ENCODE results near the gene FRMD4A.

Gene FRMD4A

DNA sequence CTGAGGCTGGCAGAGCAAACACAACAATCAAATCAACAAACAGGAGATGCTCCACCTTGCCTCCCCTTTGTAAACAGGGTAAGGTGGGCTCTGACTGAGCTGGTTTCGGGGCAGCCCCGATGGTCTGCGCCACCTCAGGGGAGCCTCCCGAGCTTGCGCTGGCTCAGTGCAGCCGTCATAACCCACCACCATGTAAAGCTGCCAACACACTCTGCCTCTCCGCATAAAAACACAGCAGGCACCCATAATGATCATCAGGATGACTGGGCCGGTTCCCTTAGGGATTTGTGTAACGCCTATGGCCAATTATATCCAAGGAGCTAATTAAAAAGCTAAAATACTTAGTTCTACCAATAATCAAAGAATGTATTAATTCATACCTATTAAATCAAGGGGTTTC is 619.4 kb downstream of the FRMD4A start:
- FAIRE-seq: no peak

DNA sequence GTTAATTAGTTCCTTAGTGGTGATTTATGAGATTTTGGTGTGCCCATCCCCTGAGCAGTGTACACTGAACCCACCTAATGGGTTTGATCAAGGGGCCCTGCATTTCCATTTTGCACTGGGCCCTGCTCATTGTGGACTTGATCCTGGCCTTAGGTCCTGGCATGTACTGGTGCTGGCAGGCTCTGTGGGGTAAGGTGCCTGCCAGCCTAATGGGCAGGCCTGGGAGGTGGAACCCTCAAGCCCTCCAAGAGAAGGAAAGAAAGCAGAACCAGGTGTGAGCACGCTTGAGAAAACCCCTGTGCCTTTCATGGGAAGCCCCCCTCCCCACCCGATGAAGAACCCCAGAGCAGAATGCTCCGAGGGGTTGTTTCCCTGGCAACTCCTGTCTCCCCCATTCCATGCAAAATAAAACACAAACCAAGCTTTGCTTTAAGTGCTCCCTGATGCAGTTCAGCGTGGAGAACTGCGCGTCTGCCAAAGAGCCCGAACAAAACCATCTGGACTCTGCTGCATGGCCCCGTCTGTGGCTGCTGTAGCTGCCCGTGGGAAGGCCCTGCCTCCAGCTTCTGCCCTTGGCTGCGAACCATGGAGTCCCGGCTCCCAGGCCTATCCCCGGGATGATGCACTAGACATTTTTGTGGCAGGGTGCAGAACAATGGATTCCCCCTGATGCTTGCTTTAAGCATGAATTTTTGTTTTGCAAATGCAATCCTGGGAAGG is 620.6 kb downstream of the FRMD4A start:
- FAIRE-seq: no peak

DNA sequence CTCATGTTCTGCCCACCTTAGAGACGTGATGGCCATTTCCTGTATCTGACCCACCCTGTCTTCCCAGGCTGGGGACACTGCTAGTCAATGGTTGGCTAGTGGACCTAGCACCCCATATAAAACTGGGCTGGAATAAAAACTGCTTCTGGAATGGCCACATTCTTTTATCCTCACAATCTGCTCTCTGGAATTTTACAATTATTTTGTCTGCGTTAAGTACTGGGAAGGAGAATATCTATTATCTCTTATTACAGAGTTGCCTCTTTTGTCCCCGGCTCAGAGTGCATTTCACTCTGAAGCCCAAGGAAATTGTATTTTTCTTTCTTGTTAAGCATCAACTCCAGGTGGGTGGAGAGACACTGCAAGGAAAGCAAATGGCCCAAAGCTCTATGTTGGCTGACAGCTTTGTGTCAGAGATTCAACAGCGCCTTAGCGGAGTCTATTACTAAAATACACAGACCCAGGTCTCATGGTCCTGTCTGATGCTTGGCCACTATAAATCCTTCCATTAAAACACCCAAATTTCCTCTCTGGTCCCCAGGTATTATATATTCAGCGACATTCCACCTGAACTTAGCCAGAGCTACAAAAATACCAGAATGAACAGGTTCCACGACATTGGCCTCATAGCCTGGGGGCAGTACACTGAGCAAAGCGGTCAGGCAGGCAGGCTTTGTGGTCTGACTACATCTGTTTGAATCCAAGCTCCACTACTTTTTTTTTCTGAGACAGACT is 622.3 kb downstream of the FRMD4A start:
- peak; percentile 17 for FAIRE-seq

DNA sequence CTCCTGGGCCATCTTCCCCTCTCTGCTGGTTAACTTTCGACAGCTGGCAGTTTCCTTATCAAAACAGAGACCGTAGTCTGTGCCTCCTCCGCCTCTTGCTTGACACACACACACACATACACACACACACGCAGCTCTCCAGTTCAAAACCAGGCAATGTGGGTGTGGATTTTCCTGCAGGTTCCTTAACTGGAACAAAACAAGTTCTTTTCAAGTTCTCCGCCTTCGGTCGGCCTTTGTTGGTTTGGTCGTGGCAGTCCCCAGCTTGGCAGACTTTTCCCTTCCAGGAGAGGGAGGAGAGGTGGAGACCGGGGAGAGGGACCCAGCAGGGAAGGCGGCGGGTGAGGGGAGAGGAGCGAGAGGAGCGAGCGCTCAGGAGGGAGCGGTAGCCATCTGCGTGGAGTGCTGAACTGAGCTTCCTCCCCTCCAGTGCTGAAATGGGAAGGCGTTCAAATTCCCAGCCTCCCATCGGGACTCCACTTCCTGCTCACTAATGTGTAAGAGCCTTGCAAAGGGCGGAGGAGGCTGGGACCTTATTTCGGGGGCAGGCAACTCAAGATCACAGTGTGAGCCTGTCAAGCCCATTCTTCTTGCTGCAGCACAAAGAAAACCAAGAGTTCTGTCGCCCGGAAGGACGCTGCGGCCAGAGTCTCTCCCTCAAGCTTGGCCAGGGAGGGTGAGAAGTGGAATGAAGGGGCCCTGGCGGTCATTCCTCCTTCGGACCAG is 623.4 kb downstream of the FRMD4A start:
- FAIRE-seq: peak; percentile 71

DNA sequence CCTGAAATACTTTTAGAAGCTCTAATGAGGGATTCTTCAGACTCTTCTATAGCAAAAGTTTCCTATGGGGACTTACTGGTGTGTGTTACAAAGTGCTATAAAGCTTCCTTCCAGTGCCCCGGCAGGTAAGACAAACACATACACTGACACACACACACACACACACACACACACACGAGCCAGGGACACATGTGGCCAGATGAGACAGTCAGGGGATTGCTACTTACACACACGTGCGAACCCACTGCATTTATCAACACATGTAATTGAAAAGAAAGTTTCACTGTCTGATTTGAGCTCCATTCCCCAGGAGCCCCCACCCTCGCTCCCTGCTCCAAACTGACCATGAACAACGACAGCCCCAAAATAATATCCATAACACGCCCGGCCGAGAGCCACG is 624.1 kb downstream of the FRMD4A start:
- no peak for FAIRE-seq

DNA sequence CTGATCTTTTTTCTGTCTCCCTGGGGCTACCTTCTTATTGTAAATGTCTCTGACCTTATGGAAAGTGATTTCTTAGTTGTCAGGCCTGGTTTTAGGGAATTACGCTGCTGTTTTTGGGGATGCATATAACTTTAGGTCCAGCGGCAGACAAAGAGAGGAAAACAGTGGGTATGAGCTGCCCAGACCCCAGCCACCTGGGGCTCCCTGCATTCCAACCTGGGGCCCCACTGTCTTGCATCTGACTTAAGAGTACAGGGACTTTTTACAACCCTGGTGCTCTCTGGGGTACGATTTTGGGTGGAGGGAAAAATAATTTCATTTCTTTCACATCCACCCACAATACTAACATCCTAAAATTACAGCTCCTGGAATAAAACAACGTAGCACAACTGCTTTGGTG is 624.5 kb downstream of the FRMD4A start:
- FAIRE-seq: no peak

DNA sequence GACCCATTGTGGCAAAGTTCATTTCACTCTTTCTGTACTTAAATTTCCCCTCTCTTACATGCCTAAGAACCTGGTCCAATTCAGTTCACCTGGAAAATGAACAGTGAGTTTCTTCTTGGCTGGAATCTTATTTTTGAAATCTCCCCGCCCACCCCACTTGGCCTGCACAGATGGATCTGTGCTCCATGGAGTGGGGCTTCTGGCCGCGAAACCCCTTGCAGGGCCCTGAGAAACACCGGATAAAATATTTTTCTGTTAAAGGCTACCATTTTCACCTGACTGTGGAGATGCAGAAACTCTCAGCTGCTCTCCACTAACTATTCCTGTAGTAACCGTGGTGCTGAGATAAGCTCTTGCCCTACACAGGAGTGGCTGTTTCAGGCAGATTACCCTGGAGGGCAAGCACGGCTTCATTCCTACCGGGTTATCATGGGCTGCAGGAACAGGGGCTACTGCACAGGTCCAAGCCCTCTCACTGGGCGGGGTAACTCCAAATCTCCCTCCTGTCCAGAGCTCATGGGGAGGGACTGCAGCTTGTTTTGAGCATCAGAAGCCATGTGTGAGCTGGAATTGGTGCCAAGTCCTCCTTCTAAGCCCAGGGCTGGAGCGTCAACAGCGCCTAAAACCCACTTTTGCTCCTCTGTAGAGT is 625.1 kb downstream of the FRMD4A start:
- no peak for FAIRE-seq

DNA sequence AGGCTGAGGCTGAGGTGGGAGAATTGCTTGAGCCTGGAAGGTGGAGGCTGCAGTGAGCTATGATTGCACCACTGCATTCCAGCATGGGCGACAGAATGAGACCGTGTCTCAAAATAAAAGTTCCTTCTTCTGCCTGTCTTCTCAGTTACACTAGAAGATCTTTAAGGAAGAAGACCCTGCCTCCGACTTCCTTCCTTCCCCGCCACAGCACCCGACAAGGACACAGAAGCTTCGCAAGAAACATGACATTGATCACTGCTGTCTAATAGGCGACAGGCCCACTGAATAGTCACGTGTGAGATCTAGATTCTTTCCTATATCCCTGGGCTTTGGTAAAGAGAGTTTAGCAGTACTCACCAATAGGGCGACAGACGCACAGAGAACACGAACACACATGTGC is 625.8 kb downstream of the FRMD4A start:
- no peak for FAIRE-seq

DNA sequence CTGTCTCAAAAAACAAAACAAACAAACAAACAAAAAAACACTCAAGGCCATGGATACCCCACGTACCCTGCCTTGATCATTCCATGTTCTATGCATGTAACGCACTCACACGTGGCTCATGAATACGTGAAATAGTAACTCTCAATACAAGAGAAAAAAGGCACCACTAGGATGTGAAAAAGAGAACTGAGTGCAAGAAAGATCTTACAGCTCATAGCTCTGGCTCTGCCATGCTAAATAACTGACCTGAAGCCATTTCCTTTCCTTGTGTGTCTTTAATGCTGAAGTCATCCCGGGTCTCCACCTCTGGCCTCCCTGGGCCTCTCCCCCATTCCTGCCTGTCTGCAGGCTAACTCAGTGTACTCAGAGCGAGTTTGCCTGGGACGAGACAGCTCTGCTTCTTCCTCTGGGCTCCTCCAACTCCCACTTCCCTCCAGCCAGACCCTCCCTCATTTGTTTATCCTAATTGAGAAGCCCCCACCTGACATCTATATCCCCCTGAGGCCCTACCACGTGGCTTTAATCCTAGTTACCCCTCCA is 626.7 kb downstream of the FRMD4A start:
- FAIRE-seq: no peak

DNA sequence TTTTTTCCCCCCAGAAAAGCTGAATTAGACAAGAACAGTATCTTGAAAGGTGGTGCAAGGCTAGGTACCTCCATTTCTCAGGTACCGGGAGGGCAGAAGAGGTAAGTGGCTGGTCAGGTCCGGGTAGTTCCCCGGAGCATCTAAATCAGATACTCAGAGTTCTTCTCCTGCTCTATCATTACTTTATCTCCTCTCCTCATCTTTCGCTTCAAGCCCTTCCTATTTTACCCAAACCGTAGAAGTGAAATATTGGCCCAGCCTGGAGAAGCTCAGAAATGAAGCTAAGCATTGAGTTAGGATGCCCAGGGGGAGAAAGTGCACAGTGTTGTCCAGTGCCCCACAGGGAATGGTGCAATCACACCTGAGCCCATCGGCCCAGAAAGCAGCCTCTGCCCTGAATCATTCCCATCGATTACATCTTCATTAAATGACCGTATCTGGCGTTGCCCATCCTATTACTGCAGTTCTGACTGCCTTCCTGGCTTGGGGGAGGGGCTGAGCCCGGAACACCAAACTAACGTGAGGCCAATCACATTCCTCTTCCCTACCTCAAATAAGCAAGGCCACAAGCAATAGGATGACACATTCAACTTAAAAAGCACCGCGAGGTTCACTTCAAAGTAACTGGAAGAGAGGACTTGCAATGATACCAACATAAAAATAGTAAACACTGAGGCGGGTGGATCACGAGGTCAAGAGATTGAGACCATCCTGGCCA is 627.5 kb downstream of the FRMD4A start:
- FAIRE-seq: no peak

DNA sequence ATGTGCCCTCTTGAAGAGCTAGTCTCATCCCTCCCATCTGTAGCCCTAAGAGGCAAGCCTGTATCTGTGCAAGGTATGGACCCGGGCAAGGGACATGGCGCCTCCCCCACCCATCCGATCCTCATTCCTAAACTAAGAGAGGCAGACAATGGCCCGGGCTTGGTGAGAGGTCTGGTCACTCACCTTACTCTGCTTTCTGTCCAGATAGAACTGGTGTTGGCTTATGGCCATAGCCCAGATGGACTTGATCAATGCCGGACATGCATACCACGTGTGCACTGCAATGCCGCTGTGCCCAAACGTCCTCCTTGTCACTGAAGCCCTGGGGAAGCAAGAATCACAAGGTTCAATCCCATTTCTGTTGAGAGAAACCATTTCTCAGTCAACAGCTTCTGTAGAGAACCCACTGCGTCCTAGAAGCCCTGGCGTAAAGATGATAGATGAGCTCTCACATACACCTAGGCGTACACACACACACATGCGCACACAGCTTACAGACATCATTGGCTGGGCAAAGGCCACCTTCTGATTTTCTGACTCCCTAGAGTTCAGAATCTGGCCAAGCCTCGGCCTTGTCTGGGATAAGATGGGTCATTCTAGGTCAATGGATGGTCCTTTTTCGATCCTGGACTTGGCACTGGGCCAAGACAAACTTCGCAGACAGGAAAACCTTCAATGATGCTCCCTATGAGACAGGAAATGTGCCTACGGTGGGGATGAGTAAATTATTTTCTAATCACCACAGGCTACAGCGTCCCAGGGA is 629.4 kb downstream of the FRMD4A start:
- FAIRE-seq: no peak

DNA sequence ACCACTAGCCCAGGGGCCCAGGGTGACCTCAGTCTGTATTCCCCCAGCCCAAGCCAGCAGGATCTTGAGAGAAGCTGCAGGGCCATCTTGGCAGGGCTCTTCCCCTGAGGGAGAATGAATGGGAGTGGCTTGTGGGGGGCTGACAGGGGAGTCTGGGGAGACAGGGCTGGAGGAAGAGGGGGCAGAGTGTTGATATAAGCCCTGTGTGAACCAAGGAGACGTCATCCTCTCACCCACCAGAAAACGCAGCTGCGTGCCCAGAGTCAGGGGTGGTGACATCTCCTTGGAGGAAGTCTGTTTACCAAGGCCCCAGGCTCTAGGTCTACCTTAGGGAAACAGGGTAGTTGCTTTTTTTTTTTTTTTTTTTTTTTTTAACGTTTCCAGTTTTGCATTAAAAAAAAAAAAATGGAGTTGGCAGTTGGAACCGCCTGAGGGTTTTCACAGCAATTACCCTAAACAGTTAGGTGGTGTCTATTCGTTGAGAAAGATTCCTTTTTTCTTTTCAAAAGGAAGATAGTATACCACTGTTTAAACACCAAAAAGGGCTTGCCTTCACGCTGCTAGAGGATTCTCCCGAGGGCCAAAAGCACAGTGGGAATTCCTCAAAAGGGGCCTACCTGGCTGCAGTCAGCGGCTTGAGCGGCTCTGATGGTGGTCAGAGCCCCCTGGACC is 630.1 kb downstream of the FRMD4A start:
- FAIRE-seq: no peak

DNA sequence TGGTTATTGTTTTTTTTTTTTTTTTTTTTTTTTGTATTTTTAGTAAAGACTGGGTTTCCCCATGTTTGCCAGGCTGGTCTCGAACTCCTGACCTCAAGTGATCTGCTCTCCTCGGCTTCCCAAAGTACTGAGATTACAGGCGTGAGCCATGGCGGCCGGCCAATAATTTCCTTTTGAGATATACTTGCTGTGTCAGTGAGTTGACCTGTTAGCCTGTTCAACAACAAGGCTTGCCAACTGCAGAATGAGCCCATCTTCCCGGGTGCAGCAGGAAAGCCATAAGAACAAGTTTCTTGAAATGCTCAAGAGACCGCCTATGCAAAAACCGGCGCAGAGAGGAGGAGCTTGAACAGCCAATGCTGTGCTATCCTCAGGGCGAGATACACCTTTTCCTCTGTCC is 631.5 kb downstream of the FRMD4A start:
- no peak for FAIRE-seq

DNA sequence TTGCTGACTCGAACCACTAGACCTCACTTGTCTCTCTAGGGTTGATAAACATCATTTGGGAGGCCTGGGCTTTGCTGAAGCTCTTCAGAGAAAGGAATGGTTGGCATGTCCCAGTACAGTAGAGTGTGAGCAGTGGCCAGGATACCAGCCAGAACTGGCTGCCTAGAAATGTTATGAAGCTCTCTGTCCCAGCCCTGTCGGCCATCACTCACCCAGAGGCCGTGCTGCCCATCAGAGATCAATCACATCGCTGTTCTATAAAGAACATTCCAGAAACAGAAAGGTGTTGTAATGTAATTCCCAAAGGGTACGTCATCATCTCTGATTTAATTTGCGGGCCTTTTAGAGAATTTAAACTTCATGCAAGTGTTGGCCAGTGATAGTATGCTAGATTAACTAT is 632.5 kb downstream of the FRMD4A start:
- FAIRE-seq: no peak

DNA sequence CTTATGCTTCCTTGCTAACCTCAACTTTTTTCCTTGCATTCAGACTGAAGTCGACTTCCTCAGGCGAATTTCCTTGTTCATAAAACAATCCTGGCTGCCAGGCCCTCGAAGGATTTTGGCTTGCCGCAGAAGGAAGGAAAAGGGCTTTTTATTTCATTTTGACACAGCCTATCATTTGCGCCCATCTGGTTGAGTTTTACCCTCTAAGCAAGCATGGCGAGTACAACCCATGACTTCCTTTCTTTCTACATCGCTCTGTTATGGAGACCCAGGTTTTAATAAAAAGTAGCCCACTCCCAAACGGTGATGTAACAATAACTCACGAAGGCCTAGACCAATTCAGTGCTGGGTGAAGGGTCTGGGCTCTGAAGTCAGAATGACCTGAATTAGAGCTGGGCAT is 634.7 kb downstream of the FRMD4A start:
- no peak for FAIRE-seq

DNA sequence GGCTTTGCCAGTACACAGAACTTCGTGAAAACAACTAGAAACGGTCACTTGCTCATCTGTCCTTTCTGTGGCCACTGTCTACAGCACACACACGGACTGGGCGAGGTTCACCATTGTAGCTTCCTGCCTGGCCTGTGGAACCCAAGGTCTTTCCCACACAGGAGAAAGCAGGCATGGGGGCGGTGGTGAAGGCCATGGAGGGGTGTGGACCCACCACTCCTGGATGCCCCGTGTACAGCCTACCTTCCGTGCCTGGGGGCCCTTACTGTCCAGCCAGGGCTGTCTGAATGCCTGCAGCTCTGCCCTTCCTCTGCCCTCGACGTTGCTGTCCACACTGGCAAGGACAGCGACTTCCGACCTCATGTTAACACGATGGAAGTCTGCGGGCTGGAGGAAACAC is 635.1 kb downstream of the FRMD4A start:
- no peak for FAIRE-seq

DNA sequence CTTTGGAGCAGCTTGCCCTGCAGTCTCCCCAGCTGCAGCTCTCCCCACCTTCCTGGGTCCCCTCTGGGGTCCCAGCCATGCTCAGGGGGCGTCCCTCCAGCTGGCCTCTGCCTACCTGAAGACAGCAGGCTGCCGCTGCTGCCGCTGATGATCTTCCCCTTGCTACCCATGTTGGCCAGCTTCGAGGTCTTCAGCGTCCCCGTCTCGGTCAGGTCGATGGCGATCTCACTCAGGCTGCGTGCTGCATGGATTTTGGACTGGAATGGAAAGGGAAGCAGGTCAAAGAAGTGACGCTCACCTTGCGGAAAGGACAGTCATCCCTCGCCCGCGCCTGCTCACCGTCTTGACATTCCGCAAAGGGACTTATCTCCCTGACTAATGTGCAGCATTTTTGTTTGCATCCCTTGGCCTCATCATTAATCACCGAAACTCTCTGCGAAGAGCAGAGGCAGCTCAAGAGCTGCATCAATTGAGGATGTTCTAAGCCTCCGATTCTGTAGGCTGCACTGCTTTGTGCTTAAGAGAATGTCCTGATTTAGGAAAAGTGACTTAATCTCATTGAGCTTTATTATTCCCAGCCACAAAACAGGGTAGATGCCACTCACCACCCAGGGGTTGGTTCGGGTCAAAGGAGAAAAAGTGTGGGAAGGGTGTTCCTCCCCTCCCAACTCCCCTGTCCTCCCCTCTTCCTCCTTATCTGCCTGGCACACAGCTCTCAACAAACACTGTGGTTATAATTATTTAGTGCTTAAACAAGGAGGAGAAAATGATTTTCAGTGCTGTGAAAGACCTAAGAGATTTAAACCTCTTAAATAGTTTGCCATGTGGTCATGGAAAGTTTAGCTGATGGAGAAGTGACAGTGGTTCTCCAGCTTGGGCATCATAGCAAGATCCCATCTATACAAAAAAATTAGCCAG is 636.7 kb downstream of the FRMD4A start:
- FAIRE-seq: no peak

DNA sequence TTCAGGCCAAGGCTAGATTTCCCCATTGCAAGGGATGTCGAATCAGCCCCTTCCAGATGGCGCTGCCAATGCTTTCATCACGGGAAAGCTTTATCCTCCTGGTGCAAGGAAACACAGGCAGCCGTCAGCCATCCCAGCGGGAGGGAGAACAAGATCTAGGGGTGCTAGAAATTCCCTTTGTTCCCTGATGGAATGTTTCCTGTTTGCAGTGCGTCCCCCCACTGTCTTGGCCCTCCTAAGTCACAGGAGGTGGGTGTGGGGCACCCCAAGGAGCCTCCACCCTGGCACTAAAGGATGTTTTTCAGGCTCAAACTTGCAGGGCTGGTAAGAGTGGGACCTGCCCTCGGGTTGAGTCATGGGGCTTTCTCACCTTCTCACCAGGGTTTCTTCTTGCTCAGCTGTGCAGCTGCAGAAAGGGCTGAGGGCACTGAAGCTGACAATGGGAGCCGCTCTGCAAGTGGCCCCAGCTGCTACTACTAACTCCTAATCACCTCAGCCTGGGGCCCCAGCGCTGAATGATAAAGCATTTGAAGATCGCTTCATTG is 640.4 kb downstream of the FRMD4A start:
- FAIRE-seq: no peak

DNA sequence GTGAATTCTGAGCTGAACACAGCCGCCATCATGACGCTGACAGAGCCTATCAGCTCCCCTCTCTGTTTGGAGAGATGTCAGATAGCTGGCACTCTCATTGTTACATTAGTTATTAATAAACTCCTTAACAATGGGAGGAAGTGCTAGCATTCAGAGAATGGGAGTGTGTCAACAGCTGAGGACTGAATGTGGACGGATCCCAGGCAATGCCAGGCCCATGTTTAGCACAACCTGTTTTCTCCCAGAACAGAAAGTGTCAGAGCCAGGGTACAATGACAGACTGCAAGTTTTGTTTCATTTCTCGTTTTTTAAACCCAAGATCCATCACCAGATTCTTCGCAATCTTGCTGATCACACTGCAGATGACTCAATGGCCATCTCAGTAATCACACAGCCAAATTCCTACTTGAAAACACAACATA is 644.4 kb downstream of the FRMD4A start:
- FAIRE-seq: no peak

DNA sequence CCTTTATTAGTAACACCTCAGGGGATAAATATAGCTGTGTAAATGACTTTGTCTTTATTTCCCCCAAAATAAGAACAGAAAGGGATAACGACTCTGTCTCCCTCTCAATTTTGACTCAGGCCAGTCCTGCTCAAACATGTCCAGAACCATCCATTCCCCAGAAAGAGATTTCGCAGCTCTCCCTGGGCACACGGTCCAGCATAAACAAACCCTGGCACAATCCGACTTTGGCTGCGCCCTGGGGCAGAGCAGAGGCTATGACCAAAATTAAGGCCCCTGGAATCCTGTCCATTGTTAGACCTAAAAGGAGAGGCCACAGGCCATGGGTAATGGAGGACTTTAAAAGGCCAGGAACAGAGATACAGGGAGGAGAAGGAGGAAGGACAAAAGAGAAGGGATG is 644.8 kb downstream of the FRMD4A start:
- FAIRE-seq: no peak
